22Rv1 (cell line): Measurements from ENCODE around the gene RTL10.

Source experiments
- H3K27ac ChIP-seq: fragments of 450-650 bp; 2 replicates; pipeline ENCODE4 v1.5.1; 2017
- ZFX ChIP-seq: fragments of 450-650 bp; IDR thresholded peaks from 2 replicates; pipeline ENCODE4 v1.6.1; 2017; ENCODE audit warnings: antibody characterized with exemption, borderline replicate concordance
- TF ChIP-seq, protein P1 (sequence below): fragments of 450-650 bp; IDR thresholded peaks from 2 replicates; pipeline ENCODE4 v1.5.1; 2017; ENCODE audit warnings: mild to moderate bottlenecking

RTL10 gene

DNA sequence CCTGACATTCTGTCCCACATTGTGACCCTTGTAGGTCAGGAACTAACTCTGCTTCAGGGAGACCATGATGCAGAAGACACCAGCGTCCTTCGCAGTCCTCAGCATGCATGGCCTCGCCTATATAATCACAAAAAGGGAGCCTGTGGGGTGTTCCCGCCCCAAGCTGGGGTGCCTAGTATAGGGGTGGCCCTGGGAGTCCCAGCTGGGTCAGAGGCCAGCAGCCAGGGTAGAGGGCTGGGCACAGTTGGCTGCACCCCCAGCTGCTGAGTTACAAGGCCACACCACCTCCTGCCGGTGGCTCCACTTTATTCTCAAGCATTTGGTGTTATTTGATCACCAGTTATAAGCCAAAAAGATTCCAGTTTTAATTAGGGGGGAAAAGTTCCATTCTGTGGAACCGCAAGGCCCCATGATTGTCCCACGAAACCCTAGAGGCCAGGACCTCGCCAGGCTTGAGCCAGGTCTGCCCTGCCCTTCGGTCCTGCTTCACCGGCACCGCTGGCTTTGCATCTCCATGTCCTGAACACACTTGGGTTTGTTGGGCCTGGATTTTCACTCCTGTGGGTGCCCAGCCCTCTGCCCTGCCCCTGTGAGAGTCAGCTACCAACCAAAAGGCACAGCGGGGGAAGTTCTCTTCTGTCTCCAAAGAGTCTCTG, 15.0 kb upstream of the RTL10 start:
- H3K27ac ChIP-seq, result no peak overlapping the region
- no peak for TF ChIP-seq ZFX
- TF ChIP-seq, protein P1, sequence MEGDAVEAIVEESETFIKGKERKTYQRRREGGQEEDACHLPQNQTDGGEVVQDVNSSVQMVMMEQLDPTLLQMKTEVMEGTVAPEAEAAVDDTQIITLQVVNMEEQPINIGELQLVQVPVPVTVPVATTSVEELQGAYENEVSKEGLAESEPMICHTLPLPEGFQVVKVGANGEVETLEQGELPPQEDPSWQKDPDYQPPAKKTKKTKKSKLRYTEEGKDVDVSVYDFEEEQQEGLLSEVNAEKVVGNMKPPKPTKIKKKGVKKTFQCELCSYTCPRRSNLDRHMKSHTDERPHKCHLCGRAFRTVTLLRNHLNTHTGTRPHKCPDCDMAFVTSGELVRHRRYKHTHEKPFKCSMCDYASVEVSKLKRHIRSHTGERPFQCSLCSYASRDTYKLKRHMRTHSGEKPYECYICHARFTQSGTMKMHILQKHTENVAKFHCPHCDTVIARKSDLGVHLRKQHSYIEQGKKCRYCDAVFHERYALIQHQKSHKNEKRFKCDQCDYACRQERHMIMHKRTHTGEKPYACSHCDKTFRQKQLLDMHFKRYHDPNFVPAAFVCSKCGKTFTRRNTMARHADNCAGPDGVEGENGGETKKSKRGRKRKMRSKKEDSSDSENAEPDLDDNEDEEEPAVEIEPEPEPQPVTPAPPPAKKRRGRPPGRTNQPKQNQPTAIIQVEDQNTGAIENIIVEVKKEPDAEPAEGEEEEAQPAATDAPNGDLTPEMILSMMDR, result no peak

DNA sequence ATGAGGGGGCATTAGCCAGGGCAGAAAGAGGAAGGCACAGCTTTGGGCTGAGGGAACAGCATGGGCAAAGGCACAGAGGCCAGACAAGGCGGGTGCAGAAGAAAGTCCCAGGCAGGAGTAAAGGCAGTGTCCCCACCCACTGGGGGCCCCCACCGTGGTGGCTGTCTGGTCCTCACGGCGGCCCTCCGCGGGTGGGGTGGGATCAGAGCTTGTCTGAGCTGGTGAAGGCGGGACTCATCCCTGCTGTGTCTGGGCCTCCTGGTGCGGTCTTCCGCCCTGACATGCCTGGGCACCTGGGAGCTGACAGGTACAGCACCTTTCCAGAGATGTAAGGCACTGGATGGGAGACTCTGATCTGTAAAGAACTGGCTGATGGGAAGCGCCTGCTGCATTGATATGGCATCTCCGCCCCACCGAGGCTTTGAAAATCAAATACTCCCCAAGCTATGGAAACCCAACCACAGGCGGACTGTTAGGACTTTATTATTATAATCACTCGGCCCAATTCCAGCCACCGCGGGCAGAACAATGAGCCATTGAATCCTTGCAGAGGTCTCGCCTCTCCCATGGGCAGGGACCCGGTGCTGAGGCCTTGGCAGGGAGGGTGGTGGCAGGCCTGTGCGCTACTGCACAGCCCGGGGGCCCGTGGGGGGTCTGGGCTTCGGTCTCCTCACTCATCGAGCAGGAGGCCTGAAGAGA, 14.2 kb upstream of the RTL10 start:
- no peak for TF ChIP-seq ZFX
- TF ChIP-seq, protein P1, result no peak
- H3K27ac ChIP-seq, result no peak overlapping the region

DNA sequence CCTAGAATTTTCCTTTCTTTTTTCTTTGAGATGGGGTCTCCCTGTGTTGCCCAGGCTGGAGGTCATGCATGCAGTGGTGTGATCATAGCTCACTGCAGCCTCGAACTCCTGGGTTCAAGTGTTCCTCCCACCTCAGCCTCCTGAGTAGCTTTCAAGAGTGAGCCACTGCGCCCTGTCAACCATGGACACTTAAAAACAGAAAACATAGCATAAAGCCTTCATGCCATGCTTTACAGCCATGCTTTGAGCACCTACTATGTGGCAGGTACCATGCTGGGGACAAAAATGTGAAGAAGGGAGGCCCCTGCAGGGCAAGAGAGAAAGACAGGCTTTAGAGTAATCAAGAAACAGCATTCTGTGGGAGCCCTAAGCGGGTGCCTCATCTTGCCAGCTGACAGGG, 13.7 kb upstream of the RTL10 start:
- TF ChIP-seq, protein P1, result no peak
- TF ChIP-seq ZFX, result no peak
- H3K27ac ChIP-seq, result no peak overlapping the region

DNA sequence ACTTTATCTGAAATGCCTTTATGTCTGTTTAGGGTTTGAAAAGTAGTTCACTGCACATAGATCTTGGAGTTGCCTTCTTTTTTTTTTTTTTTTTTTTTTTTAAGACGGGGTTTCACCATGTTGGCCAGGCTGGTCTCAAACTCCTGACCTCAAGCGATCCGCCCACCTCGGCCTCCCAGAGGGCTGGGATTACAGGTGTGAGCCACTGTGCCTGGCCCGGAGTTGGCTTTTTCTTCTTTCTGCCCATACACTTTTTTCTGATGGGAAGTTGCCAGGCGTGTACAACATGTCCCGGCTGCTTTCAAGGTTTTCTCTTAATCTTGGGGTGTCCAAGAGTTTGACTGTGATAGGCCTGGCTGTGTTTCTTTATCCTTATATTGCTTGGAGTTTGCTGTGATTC, 12.9 kb upstream of the RTL10 start:
- H3K27ac ChIP-seq, result no peak overlapping the region
- TF ChIP-seq ZFX, result no peak
- TF ChIP-seq, protein P1, result no peak

DNA sequence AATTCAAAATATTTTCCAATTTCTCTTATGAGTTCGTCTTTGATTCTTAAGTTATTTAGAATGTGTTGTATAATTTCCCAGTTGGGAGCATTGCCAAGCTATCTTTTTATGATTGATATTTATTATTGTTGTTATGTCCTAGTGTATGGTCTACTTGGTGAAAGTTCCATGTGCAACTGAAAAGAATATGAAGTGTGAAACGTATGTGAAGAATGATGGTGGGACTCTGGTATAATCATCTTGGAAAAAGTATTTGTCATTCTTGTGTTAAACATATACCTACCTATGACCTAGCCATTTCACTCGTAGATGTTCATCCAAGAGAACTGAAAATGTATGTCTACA, 12.0 kb upstream of the RTL10 start:
- TF ChIP-seq ZFX, result no peak
- TF ChIP-seq, protein P1, result no peak
- H3K27ac ChIP-seq, result no peak overlapping the region

DNA sequence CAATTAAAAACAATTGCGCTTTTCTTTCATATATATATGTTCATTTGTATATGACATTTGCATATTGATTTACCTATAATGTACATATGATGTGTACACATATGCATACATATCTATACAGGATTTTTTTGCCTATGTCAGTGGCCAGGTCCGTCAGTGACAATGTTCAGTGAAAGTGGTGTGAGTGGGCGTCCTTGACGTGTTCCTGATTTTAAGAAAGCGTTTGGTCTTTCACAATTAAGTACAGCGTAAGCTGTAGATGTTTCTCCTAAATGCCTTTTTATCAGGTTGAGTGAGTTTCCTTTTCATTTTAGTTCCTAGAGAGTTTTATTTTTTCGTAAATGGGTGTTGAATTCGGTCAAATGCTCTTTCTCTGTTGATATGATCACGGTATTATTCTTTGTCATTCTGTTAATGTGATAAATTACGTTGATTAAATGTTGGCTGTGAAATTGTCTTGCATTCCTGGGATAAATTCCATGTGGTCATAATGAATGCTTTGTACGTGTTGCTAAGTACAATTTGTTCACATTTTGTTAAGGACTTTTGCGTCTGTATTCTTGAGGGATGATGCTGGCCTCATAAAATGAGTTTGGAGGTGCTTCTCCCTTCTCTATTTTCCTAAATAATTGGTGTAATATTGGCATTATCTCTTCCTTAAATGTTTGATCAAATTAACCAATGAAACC, 10.6 kb upstream of the RTL10 start:
- TF ChIP-seq ZFX, result no peak
- TF ChIP-seq, protein P1, result no peak
- H3K27ac ChIP-seq, result no peak overlapping the region
